ENCODE data around the gene SYNGR3.
"Not testable (repeated sequence)": the region's sequence is repeated elsewhere in the genome, so short reads cannot be mapped to it uniquely, and the experiment has no call there.

The SYNGR3 gene

GRCh38 chr16:1959269-1960039 lies 30.3 kb upstream of the SYNGR3 start, which contains the start of gene NDUFB10:
NDUFB10 (plus strand) TSS chr16:1959538; CDS start chr16:1959625, 87 bp downstream.
- peak; percentile 63 for DNase-seq

- DNase-seq: no peak
Measured at GRCh38 chr16:1960665-1961630, 28.8 kb upstream of the SYNGR3 start.

GRCh38 chr16:1961651-1962067 lies 28.1 kb upstream of the SYNGR3 start:
- no peak for DNase-seq

DNA sequence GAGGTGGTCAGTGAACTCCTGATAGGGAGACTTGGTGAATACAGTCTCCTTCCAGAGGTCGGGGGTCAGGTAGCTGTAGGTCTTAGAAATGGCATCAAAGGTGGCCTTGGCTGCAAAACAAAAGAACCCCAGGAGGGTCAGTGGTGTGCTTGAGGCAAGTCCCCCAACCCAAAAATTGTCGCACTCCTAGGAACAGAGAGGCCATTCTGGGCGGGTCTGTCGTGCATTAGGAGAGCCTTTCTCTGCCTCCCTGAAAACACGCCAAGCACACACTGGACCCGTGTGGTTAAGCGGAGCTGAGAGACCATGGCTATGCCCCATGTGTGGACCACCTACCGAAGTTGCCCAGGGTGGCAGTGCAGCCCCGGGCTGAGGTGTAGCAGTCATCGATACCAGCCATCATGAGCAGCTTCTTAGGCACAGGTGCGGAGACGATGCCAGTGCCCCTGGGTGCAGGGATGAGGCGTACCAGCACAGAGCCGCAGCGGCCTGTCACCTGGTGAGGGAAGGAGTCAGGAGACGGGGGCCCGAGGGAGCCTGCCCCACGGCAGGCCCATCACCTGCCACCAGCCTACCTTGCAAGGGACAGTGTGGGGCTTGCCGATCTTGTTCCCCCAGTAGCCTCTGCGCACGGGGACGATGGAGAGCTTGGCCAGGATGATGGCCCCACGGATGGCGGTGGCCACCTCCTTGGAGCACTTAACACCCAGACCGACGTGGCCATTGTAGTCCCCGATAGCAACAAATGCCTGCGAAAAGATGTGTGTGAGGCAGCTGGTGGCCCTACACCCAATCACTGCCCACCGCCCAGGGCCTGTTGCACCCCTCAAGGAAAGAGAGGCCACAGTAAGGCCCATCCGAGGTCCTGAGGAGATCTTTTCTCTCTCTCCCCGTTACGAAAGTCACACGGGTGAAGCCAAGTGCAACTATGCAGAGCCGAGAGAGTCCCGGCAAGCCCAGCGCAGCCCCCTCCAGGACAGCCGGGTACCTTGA lies 27.3 kb upstream of the SYNGR3 start:
- not testable (repeated sequence) for DNase-seq

- DNase-seq: no peak
Measured at GRCh38 chr16:1963806-1964505, 25.8 kb upstream of the SYNGR3 start.

DNA sequence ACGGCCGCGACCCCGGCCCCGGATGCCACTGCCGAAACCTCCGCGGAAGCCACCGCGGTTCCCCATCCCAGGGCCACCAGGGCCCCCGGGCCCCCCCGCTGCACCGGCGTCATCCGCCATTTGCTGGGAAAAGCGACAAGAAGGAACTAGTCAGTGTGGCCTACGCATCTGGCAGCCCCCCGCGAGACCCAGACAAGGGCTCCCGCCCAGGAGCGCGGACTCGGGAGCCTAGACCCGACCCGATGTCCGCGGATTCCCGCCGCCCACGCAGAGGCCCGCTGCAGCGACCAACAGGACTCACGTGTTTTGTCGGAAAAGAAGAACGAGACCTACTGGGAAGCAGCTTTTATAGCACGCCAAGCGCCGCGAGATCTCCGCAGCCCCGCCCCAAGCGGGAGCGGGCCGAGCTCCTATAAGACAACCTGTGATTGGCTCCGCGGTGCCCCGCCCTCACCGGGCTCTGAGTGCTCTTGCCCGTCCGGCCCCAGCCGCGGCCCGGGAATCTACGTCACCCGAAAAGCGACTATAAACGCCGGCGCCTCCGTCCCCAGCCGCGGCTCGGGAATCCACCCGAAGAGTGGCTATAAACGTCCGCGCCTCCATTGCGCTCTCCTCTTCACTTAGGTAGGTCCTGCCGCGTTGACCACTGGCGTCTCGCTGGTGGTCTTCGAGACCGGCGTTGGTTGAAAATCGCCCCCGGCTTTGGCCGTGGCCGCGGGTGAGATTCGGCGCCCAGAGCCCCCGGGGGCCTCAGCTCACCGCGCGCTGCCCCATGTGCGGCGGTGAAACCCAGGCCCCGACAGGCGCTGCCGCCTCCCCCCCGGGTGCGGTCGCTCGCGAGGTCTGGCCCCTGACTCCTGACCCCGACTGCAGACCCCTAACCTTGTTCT lies 25.0 kb upstream of the SYNGR3 start, which contains the start of gene RPS2:
RPS2 (minus strand) TSS at position 321 of the 890 bp plus-strand sequence; CDS start at position 120, 201 bp downstream.
- peak; percentile 88 for DNase-seq

- DNase-seq: no peak
Measured at GRCh38 chr16:1965396-1966001, 24.3 kb upstream of the SYNGR3 start.

- no peak for DNase-seq
Measured at GRCh38 chr16:1966460-1966859, 23.3 kb upstream of the SYNGR3 start, which contains the start of gene RNF151. RNF151 (plus strand) TSS chr16:1966856; CDS start chr16:1966882, 26 bp downstream.

GRCh38 chr16:1968146-1968953 lies 21.4 kb upstream of the SYNGR3 start:
- no peak for DNase-seq

- peak; percentile 81 for DNase-seq
Measured at GRCh38 chr16:1971796-1972489, 17.8 kb upstream of the SYNGR3 start, which contains the start of gene TBL3. TBL3 (plus strand) TSS chr16:1972053; CDS start chr16:1972165, 112 bp downstream.

DNA sequence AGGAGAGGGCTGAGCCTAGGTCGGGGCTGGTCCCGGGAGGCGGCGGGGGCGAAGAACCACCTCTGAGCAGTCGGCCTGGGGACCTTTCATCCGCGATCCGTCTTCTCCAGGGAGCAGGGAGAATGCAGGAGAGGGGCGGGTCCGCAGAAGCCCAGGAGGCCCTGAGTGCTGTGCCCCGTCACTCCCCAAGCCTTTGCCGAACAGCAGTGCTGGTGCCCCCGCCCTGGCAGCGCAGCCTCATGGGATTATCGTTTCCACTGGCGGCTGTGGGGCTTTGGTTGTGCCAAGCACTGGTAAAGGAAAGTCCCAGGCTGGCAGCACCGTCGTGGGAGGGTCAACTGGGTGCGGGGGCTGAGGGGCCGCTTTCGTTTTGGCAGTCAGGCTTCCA lies 17.3 kb upstream of the SYNGR3 start:
- no peak for DNase-seq

DNA sequence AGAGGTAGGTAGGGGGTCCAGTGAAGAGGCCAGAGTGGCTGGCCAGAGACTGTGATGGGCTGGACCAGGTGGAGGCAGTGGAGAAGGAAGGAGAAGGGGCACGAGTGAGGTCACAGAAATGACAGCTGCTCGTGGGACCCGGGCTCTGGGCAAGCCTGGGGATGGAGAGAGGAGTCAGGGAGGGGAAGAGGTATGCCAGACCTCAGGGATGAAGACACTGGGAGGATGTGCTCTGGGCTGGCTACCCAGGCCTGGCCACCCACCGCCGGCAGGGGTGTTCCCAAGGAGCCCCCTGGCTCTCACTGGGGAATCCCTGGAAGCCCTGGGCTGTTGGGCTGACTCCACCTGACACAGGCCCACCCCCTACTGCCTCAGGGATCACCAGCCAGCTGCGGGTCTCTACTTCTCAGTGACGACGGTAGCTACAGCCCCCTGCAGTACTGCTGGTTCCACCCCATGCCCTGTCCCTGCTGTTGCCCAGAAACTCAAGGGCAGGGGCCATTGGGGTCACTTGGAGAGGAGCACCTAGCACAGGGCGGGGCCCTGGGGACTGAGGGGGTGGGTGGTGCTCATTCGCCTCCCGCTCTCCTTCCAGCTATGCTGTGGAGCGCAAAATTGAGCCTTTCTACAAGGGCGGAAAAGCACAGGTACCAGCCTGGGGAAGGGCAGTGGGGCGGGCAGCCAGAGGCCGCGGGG lies 16.2 kb upstream of the SYNGR3 start:
- DNase-seq: no peak

DNA sequence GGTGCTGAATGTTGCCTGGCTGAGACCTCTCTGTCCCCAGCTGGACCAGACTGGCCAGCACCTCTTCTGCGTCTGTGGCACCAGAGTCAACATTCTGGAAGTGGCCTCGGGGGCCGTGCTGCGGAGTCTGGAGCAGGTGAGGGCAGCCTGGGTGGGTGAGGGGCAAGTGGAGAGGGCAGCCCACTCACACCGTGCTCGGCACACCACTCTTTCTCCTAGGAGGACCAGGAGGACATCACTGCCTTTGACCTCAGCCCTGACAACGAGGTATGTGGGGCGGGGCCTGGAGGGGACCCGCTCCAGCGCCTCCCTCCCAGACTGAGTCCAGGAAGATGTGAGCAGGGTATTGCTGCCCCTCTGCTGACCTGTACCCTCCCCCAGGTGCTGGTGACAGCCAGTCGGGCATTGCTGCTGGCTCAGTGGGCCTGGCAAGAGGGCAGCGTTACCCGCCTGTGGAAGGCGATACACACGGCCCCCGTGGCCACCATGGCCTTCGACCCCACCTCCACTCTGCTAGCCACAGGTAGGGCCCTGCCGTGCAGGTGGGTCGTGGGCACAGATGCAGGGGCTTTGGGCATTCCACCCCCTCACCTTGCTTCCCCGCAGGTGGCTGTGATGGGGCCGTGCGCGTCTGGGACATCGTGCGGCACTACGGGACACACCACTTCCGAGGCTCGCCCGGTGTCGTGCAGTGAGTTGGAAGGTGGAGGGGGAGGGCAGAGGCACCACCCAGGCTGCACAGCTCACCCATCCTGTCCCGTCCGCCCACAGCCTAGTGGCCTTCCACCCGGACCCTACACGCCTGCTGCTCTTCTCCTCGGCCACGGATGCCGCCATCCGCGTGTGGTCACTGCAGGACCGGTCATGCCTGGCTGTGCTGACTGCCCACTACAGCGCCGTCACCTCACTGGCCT lies 15.4 kb upstream of the SYNGR3 start:
- DNase-seq: no peak

- no peak for DNase-seq
Measured at GRCh38 chr16:1975432-1976215, 14.1 kb upstream of the SYNGR3 start.

DNA sequence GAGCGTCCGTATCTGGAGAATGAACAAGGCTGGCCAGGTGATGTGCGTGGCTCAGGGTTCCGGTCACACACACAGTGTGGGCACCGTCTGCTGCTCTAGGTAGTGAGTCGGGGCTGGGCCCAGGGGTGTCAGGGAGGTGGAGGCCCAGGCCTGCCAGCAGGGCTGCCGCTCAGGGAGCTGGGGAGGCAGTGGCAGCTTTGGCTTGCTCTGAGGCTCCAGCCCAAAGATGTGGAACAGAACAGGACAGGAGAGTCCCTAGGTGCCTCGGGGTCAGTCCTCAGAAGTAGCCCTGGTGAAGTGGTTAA lies 13.6 kb upstream of the SYNGR3 start:
- DNase-seq: no peak

Measured in NCI-H774 (cell line).